Measurements from ENCODE around the gene FER.

DNA sequence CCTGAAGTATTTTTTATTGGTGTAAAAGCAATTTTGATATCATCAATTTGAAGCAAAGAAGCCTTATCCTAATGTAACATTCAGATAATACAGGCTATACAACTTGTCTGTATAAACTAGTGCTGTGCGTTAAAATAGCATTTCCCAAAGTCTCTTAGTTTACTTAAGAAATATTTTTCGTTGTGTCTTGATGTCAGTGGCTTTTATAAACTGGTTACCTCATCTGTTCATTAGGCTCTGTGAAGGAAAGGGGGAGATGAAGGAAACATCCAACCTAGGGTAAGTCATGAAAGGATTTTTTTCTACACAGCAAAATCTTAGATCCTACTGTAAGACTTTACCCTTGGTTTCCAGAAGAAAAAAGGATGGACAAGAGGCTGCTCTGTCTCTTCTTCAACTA is 389.2 kb downstream of the FER start:
- no peak for TF ChIP-seq NFKBIZ (CRISPR knock-in tag; IDR thresholded peaks at IDR 0.05)
- TF ChIP-seq, protein P1, sequence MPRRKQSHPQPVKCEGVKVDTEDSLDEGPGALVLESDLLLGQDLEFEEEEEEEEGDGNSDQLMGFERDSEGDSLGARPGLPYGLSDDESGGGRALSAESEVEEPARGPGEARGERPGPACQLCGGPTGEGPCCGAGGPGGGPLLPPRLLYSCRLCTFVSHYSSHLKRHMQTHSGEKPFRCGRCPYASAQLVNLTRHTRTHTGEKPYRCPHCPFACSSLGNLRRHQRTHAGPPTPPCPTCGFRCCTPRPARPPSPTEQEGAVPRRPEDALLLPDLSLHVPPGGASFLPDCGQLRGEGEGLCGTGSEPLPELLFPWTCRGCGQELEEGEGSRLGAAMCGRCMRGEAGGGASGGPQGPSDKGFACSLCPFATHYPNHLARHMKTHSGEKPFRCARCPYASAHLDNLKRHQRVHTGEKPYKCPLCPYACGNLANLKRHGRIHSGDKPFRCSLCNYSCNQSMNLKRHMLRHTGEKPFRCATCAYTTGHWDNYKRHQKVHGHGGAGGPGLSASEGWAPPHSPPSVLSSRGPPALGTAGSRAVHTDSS (CRISPR knock-in tag; conservative IDR thresholded peaks at IDR 0.05): no peak
- TF ChIP-seq, protein P2, sequence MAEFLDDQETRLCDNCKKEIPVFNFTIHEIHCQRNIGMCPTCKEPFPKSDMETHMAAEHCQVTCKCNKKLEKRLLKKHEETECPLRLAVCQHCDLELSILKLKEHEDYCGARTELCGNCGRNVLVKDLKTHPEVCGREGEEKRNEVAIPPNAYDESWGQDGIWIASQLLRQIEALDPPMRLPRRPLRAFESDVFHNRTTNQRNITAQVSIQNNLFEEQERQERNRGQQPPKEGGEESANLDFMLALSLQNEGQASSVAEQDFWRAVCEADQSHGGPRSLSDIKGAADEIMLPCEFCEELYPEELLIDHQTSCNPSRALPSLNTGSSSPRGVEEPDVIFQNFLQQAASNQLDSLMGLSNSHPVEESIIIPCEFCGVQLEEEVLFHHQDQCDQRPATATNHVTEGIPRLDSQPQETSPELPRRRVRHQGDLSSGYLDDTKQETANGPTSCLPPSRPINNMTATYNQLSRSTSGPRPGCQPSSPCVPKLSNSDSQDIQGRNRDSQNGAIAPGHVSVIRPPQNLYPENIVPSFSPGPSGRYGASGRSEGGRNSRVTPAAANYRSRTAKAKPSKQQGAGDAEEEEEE (CRISPR knock-in tag; IDR thresholded peaks at IDR 0.05; ENCODE audit: borderline replicate concordance): no peak

Data from HepG2 (cell line).